ENCODE data around the gene GZMA. TPM values are rescaled to one million over a fixed set of nuclear protein-coding genes. Genes with fewer than 3 reads are reported as not detected.

GZMA gene
- total RNA-seq, 3 donors from 2014 or later = 1.0 to 1.6 TPM; not detected in 1

GRCh38 chr5:55143624-55144023 lies 41.2 kb downstream of the GZMA start:
- DNase-seq (ENCODE audit: low spot score in 2 of 2) = no peak
- no peak overlapping the region for H3K4me3 ChIP-seq
- no peaks in the 10 kb centered on the region for H3K9me3 ChIP-seq
- no peaks in the 10 kb centered on the region for H3K4me1 ChIP-seq
- H3K27me3 ChIP-seq = no peaks in the 10 kb centered on the region
- no peak for TF ChIP-seq POLR2AphosphoS5 (IDR thresholded peaks at IDR 0.05)
- TF ChIP-seq, protein P1, sequence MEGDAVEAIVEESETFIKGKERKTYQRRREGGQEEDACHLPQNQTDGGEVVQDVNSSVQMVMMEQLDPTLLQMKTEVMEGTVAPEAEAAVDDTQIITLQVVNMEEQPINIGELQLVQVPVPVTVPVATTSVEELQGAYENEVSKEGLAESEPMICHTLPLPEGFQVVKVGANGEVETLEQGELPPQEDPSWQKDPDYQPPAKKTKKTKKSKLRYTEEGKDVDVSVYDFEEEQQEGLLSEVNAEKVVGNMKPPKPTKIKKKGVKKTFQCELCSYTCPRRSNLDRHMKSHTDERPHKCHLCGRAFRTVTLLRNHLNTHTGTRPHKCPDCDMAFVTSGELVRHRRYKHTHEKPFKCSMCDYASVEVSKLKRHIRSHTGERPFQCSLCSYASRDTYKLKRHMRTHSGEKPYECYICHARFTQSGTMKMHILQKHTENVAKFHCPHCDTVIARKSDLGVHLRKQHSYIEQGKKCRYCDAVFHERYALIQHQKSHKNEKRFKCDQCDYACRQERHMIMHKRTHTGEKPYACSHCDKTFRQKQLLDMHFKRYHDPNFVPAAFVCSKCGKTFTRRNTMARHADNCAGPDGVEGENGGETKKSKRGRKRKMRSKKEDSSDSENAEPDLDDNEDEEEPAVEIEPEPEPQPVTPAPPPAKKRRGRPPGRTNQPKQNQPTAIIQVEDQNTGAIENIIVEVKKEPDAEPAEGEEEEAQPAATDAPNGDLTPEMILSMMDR (IDR thresholded peaks at IDR 0.05) = no peak
- no peak for TF ChIP-seq POLR2A (IDR thresholded peaks at IDR 0.05)
- H3K27ac ChIP-seq = no peak overlapping the region
- intact Hi-C loops (cut with DNase I; ENCODE audit: low total_unique reads) = no loop called here
- no peaks in the 10 kb centered on the region for H3K36me3 ChIP-seq

DNA sequence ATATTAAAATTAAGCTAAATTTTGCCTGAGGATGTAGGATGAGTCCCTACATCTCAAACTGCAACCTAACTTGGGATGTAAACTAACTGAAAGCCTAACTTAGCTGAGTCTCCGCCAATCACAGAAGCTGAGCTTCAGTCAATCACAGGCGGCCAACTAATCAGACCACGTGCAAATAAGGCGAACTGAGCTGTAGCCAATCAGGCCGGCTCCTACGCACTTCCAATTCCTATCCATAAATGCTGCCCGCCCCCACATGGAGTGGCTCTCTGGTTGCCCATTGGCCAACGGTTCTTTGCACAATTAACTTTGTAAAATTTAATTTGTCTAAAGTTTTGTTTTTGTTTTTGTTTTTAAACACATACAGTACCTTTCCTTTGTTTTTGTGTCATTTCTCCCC lies 43.6 kb downstream of the GZMA start:
- no peaks in the 10 kb centered on the region for H3K36me3 ChIP-seq
- no peaks in the 10 kb centered on the region for H3K4me1 ChIP-seq
- no peak overlapping the region for H3K27ac ChIP-seq
- intact Hi-C loops (cut with DNase I; ENCODE audit: low total_unique reads) = no loop called here
- DNase-seq (ENCODE audit: low spot score in 2 of 2) = no peak
- TF ChIP-seq POLR2A (IDR thresholded peaks at IDR 0.05) = no peak
- TF ChIP-seq, protein P1 (IDR thresholded peaks at IDR 0.05) = no peak
- H3K4me3 ChIP-seq = no peak overlapping the region
- no peaks in the 10 kb centered on the region for H3K9me3 ChIP-seq
- H3K27me3 ChIP-seq = no peaks in the 10 kb centered on the region

DNA sequence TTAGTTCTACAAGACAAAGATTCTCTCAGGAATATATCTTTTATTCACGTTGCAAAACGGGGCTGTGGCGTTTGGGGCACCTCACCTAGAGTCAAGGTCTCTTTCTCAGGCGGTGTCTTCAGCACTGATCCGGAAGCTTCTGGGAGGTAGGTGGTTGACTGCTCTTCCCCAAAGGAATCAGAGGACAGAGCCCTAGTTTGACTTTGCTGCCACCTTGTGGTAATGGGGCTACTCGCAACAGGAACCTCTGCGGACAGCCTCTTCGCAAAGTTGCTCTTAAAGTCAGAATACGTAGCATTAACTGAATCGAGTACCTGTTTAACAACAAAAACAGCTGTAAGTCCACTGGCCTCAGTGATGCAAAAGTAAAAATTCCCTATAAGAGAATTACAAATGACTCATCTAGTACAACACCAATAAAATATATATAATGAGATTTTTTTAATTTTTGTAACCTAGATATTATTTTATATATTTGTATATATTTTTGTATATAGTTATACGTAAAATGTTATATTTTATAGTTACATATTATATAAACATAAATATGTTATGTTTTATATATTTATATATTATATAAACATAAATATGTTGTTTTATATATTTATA lies 44.2 kb downstream of the GZMA start:
- TF ChIP-seq, protein P1 (IDR thresholded peaks at IDR 0.05) = peak; percentile 32 to 82 (median 80)
- TF ChIP-seq POLR2AphosphoS5 (IDR thresholded peaks at IDR 0.05) = no peak
- intact Hi-C loops (cut with DNase I; ENCODE audit: low total_unique reads) = no loop called here
- no peaks in the 10 kb centered on the region for H3K27me3 ChIP-seq

GRCh38 chr5:55149308-55149795 lies 46.9 kb downstream of the GZMA start:
- no peak overlapping the region for H3K4me3 ChIP-seq
- intact Hi-C loops (cut with DNase I; ENCODE audit: low total_unique reads) = no loop called here
- H3K27me3 ChIP-seq = no peaks in the 10 kb centered on the region
- TF ChIP-seq, protein P1 (IDR thresholded peaks at IDR 0.05) = no peak
- no peak for TF ChIP-seq POLR2AphosphoS5 (IDR thresholded peaks at IDR 0.05)
- TF ChIP-seq POLR2A (IDR thresholded peaks at IDR 0.05) = no peak
- H3K9me3 ChIP-seq = no peaks in the 10 kb centered on the region
- no peaks in the 10 kb centered on the region for H3K36me3 ChIP-seq
- no peaks in the 10 kb centered on the region for H3K4me1 ChIP-seq
- no peak overlapping the region for H3K27ac ChIP-seq
- no peak for DNase-seq (ENCODE audit: low spot score in 2 of 2)

More for the DNA sequence above, 44.2 kb downstream of the GZMA start:
- Histone ChIP-seq H3K4me1 (no peaks in the 10 kb centered on the region), H3K9me3 (no peaks in the 10 kb centered on the region), H3K4me3 (no peak overlapping the region), H3K36me3 (no peaks in the 10 kb centered on the region), H3K27ac (no peak overlapping the region)
- peak; percentile 61 to 67 for DNase-seq (ENCODE audit: low spot score in 2 of 2)

DNA sequence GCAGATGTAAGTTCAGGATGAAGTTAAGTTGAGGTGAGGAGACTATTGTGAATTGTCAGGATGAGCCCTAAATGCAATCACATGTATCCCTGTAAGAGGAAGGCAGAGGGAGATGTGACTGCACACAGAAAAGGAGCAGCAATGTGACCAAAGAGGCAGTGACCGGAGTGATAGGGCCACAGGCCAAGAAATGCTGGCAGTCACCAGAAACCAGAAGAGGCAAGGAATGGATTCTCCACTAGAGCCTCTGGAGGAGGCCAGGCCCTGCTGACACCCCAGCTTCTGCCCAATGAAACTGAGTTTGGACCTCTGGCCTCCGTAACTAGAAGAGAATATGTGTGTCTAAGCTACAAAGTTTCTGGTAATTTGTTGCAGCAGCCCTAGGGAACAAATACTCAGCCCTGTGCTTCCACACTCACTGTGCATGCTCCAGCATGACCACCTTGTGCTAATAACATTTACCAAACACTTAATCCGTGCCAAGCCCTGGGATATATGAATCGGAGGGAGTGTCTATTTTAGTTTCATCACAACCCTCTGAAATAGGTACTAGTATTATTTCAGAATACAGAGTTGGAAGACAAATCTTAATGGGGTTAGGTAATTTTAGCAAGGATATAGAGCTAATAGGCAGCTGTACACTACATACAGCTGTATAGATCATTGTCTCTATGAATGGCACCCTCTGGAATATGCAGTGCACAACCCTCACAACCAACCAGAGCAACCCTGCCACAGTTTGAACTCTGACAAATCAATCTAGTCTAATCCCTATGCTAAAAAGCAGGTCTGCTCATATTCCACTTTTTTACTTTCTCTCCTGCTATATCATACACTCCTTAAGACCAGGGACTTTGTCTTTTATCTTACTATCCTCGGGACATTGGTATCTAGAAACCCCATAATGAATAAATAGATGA lies 49.7 kb downstream of the GZMA start:
- no peak for DNase-seq (ENCODE audit: low spot score in 2 of 2)
- H3K36me3 ChIP-seq = no peaks in the 10 kb centered on the region
- no peak overlapping the region for H3K27ac ChIP-seq
- no peaks in the 10 kb centered on the region for H3K9me3 ChIP-seq
- no peaks in the 10 kb centered on the region for H3K27me3 ChIP-seq
- intact Hi-C loops (cut with DNase I; ENCODE audit: low total_unique reads) = no loop called here
- no peak overlapping the region for H3K4me3 ChIP-seq
- H3K4me1 ChIP-seq = no peaks in the 10 kb centered on the region
- no peak for TF ChIP-seq POLR2AphosphoS5 (IDR thresholded peaks at IDR 0.05)
- TF ChIP-seq, protein P1 (IDR thresholded peaks at IDR 0.05) = no peak
- no peak for TF ChIP-seq POLR2A (IDR thresholded peaks at IDR 0.05)
